Prostate gland (tissue), 2 donors: Measurements from ENCODE around the gene PDE1C.

ENCODE experiments used
- CTCF ChIP-seq, 4 experiments: fragments of 200-600 bp in 2 of 4; fragments of 450-650 bp in 2 of 4; sonication (generic) in 2 of 4; IDR thresholded peaks; 1 replicate in 3 of 4; 2 replicates in 1 of 4; pipeline ENCODE4 v1.5.1; 2016 to 2019; ENCODE audit warnings: antibody characterized with exemption in 4 of 4, mild to moderate bottlenecking in 2 of 4, moderate library complexity in 2 of 4
- POLR2A ChIP-seq: fragments of 450-650 bp; IDR thresholded peaks from one replicate; pipeline ENCODE4 v1.6.1; 2016; ENCODE audit warnings: antibody characterized with exemption, mild to moderate bottlenecking
- POLR2AphosphoS5 ChIP-seq: sonication (generic); formaldehyde crosslinking; IDR thresholded peaks from one replicate; pipeline ENCODE4 v1.6.1; 2017; ENCODE audit warnings: antibody characterized with exemption

- TF ChIP-seq CTCF (IDR thresholded peaks at IDR 0.05) (no peak), POLR2AphosphoS5 (no peak), POLR2A (no peak)
Observed at GRCh38 chr7:31919678-31920369, 150.4 kb downstream of the PDE1C start.
